HG02763 (cell line): ENCODE measurements around the gene MRGPRD.
"Not testable (repeated sequence)": the region's sequence is repeated elsewhere in the genome, so short reads cannot be mapped to it uniquely, and the experiment has no call there.

Source experiments
- ATAC-seq: cut with Tn5 transposase; IDR thresholded peaks from one replicate; pipeline ENCODE4 v1.9.1; 2021; ENCODE audit warnings: mild to moderate bottlenecking, moderate library complexity; ENCODE audit not compliant: unreplicated experiment

Gene MRGPRD

GRCh38 chr11:69006816-69007215 lies 26.0 kb upstream of the MRGPRD start:
- ATAC-seq = no peak

- no peak for ATAC-seq
These were observed 25.0 kb upstream of the MRGPRD start for GRCh38 chr11:69005631-69006368.

DNA sequence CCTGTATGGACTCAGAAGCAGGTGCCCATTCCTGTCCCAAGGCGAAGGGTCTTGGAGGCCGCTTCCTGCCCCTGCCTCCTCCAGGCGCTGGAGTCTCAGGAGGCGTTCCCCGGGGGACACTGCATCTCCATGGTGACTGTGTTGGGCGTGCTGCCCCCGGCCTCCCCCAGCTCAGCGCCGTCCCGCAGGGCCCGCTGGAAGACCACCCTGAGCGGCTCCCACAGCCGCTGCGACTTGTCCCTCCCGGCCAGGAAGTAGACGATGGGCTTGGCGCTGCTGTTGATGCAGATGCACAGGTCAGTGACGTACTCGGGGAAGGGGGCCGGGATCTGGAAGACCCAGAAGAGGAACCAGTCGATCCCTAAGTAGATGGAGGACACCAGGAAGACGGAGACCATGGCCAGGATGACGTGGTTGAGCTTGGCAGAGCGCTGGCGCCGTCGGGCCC lies 24.4 kb upstream of the MRGPRD start:
- ATAC-seq = no peak

DNA sequence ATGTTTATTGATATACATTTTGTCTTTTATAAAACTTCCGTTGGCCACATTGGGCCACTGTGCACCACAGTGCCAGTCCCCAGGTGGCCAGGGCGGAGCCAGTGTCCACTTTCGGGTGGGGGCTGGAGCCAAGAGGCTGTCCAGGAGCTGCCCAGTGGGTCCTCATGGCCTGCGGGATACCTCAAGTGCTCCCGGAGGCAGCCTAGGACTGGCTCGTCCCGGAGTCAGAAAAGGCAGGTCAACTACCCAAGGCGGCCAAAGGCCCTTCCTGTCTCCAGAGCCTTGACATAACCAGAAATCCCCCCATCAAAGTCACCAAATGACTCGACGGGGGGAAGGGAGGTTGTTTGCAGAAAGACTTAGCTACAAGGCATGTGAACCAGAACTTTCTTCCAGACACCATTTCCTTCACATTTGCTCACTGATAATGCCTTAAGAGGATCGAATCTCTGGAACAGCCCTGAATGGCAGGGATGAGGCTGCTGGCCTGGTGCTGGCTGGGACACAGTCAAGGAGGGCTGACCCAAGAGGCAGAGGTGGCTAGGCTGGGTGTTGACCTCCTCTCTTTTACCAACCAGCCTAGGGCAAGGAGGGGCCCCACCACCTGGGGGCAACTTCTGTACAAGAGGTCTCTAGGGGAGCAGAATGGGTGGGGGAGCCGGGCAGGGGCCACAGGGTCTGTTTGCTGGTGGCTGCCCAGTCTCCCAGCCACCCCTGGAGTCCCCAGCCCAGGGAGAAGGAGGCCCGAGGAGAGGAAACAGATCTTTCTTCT lies 23.8 kb upstream of the MRGPRD start:
- no peak for ATAC-seq

- ATAC-seq = no peak
These were observed 23.1 kb upstream of the MRGPRD start for GRCh38 chr11:69003866-69004367.

GRCh38 chr11:69003301-69003865 lies 22.6 kb upstream of the MRGPRD start:
- no peak for ATAC-seq

DNA sequence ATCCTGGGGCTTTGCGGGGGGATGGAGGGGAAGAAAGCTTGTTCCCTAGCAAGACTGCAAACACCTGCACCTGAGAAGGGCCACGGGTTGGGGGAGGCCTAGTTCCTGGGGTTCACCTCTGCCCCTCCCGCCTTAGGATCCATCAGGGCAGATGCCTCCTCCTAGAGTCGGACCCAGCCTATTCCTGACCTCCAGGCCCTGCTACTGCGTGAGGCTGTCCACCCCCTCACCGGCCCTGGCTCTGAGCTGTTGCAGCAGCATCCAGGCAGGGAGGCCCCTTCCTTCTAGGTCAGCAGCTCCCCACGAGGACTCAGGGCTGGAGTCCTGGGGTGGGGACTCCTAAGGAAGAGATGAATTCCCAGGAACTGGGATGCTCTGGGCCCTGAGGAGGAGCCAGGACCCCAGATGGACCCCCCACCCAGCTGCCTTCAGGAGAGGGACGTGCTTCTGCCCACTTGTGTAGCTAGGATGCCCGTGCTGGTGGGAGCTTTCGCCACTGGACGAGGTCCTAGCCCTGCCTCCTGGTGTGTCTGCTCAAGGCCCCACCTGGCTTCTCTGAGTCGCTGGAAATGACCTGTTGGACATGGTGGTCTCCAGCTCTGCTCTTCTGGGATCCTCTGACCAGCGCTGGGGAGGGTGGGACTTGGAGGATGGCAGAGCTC lies 21.9 kb upstream of the MRGPRD start:
- ATAC-seq = no peak

DNA sequence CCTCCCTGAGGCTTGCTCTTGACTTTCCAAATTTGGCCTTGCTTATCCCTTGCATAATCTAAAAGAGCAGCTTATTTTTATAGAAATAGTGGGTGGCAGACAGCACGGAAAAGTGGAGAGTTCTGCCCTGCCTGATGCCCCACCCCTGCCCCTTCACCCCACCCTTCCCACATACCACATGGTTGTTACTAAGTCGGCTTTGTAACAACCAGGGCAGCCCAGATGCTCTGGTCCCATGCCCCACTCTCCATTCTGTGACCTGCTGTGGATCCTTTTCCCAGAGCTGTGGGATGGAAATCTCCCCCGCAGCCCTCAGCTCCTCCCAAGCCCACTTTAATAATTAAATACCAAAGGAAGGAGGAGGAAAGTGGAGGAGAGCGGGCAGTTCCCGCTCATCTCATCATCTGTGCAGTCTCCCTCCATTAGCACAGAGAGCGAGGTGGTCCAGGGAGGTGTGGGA lies 21.4 kb upstream of the MRGPRD start:
- no peak for ATAC-seq

- ATAC-seq = no peak
These were observed 20.7 kb upstream of the MRGPRD start for GRCh38 chr11:69001243-69002081.

DNA sequence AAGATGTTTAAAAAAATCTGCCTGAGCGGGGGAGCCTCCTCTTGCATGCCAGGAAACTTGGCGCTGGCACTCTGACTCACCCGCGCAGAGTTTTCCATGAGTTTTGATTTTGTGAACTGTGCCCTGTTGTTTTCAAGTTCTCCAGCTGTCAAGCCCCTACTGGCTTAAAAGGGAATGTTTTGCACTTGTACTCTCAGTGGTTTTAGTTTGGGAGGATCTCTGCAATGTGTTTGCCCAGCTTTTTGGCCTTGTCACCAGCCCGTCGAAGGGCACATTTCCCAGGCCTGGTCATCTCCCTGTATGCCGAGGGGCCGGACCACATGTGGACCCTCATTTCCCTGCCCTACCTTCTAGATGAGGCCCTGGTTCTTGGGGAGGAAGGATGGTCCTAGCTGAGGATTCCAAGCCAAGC lies 20.1 kb upstream of the MRGPRD start:
- no peak for ATAC-seq

DNA sequence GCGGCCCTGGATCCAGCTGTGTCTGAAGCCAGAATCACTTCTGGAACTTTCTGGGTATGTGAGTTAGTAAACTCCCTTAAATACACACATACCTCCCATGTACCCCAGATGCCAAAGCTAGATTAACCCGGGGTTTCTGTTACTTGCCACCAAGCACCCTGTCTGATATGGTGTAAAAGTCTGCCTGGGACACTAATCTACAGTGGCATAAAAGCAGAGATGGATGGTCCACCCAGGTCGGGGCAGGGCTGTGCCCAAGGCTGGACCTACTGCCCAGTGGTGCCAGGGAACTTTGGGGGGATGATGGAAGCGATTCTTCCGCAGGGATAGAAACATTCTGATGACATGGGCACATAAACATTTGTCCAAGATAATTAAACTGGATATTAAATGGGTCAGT lies 19.6 kb upstream of the MRGPRD start:
- no peak for ATAC-seq

DNA sequence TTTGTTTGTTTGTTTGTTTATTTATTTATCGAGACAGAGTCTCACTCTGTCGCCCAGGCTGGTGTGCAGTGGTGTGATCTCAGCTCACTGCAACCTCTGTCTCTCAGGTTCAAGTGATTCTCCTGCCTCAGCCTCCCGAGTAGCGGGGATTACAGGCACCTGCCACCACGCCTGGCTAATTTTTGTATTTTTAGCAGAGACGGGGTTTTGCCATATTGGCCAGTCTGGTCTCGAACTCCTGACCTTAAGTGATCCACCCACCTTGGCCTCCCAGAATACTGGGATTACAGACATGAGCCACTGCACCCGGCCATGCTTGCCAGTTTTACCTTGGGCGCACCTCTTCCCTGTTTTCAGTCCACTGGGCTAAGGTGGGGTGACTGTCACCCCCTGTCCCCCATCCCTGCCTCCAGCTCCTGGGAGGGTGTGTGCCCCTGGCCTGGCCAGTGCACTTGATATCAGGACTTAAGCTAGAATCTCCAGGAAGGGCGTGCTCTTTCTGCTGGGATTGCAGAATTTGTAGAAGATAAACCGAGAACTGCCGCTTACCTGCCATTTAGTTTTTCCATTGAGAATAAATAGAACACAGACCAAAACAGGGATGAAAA lies 19.1 kb upstream of the MRGPRD start:
- ATAC-seq = not testable (repeated sequence)

DNA sequence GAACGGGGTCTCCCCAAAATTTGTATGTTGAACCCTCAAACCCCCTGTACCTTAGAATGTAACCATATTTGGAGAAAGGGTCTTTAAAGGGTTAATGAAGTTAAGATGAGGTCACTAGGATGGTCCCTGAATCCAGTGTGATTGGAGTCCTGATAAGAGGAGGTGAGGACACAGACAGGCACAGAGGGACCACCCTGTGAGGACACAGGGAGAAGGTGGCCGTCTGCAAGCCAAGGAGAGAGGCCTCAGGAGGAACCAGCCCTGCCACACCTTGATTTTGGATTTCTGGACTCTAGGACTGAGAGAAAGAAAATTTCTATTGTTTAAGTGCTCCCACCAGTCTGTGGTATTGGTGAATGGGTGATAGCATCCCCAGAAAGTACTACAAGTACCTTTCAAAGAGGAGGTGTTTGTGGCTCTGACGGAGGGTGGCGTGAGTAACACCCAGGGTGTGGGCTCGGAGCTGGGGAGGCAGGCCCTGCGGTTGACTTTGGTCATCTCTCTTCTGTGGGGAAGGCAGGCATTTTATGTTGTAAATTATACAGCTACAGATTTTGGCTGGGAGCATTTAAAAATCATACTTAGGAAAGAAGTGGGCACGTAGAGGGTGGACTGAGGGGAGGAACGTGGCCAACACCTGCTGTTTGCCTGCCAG lies 18.4 kb upstream of the MRGPRD start:
- no peak for ATAC-seq

DNA sequence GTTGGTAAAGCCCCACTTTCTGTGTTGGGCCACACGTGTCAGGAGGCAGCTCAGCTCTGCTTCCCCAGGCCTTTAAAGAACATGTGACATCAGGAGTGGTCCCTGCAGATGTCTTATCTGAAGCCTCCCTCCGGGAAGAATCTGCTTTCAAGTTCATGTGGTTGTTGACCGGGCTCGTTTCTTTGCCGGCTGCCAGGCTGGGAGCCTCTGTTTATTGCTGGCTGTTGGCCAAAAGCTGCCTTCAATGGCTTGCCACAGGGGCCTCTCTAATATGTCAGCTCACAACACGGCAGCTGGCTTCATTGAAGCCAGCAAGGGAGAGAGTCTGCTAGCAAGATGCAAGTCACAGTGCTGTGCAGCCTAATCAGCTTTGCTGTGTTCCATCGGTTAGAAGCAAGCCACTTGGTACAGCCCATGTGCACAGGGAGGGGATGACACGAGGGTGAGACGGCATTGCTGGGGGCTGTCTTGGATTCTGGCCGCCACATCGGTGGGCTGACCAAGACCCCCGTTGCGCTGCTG lies 17.7 kb upstream of the MRGPRD start:
- no peak for ATAC-seq

DNA sequence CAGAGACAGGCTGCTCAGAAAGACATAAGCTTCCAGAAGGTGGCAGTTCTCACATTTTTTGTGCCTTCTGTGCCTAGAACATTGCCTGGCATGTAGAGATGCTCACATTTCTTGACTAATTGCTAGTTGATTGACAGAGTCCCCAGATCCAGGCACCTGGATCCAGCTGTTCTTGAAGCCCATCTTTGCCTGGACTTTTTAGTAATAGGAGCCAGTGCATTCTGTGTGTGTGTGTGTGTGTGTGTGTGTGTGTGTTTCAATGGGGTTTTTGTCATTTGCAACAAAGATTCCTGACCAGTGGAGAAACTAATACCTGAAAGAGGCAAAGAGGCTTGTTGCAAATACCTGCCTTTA lies 17.2 kb upstream of the MRGPRD start:
- no peak for ATAC-seq

DNA sequence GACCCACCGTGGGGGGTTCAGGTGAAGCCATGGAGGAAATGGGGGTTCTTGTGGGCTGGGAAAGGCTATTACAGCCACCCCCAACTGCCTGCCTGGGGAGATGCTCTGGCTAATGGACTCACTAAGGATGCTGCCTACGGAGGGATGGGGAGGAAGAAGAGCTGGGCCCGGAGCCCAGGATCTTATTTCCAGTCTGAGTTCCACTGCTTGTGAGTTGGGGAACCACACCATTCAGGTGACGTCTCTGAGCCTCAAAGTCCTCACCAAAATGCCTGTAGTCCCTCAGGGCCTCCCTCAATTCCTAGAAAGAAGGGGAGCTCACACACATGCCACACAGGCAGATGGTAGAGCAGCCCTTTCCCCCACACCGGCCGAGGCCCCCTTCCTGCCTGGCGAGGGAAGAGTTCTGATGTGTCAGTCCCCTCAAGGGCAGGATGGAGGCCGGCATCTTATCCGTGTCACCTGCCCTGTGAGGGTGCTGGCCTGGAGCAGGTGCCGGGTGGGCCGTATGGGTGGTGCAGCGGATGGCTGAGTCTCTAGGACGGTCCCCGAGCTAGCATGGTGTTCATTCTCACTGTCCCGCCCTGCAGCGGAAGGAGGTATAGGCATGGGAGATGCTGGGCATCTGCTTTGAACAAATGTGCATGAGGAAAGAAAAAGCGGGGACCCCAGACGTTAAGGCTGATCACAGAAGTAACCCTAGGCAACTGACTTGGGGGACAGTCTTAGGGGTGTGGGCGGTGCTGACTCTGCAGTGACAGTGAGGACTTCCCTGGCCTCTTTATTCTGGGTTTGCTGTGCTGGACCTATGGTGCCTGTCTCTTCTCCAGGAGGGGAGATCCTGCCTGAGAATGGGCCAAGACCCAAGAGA lies 16.6 kb upstream of the MRGPRD start:
- ATAC-seq = no peak

- ATAC-seq = no peak
These were observed 15.8 kb upstream of the MRGPRD start for GRCh38 chr11:68996376-68997123.

- no peak for ATAC-seq
These were observed 14.1 kb upstream of the MRGPRD start for GRCh38 chr11:68994894-68995285.
